Measurements from ENCODE around the gene UBXN10.

GRCh38 chr1:20150326-20150705 lies 35.6 kb upstream of the UBXN10 start:
- no peak for TF ChIP-seq CTCF (IDR thresholded peaks at IDR 0.05)
- TF ChIP-seq POLR2A (IDR thresholded peaks at IDR 0.05), result no peak

Measured in vagina (tissue), 2 donors.